ENCODE data around the gene ARSG.

- TF ChIP-seq POLR2A (IDR thresholded peaks at IDR 0.05; ENCODE audit: low read length) (no peak), CTCF (IDR thresholded peaks at IDR 0.05) (no peak), MAX (IDR thresholded peaks at IDR 0.05) (no peak), NR3C1 (IDR thresholded peaks at IDR 0.05) (no peak), CHD2 (IDR thresholded peaks at IDR 0.05; ENCODE audit: low read length, partially characterized antibody) (no peak), RAD21 (conservative IDR thresholded peaks at IDR 0.05 in 1 of 2, IDR thresholded peaks at IDR 0.05 in 1 of 2) (no peak), RCOR1 (IDR thresholded peaks at IDR 0.05; ENCODE audit: low read depth, low read length) (no peak), CBX8 (IDR thresholded peaks at IDR 0.05) (no peak), RNF2 (IDR thresholded peaks at IDR 0.05; ENCODE audit: borderline replicate concordance, low read depth) (no peak), CEBPB (IDR thresholded peaks at IDR 0.05) (no peak)
These were observed 132.0 kb downstream of the ARSG start for GRCh38 chr17:68423251-68423650.
